Inflammatory macrophage (primary cell): ENCODE results near the gene SSC4D.
"Not testable (repeated sequence)": the region's sequence is repeated elsewhere in the genome, so short reads cannot be mapped to it uniquely, and the experiment has no call there.

Experiments used
- DNase-seq, 2 donors: peaks; one replicate each; pipeline ENCODE4 v3.0.0-alpha.2; 2020 to 2022

SSC4D gene

GRCh38 chr7:76383089-76383944 is 26.2 kb downstream of the SSC4D start:
- DNase-seq, result peak; percentile 31 to 57

GRCh38 chr7:76381814-76382213 is 27.7 kb downstream of the SSC4D start:
- no peak for DNase-seq

- no peak for DNase-seq
These were observed 28.9 kb downstream of the SSC4D start for GRCh38 chr7:76380623-76380966.

- no peak for DNase-seq
These were observed 32.1 kb downstream of the SSC4D start for GRCh38 chr7:76377186-76377918.

GRCh38 chr7:76375251-76375650 is 34.2 kb downstream of the SSC4D start:
- no peak for DNase-seq

- DNase-seq, result peak in 1 of 2 donors; percentile 34
These were observed 36.3 kb downstream of the SSC4D start for GRCh38 chr7:76372984-76373833.

GRCh38 chr7:76371396-76371795 is 38.1 kb downstream of the SSC4D start:
- DNase-seq, result no peak

GRCh38 chr7:76369018-76369417 is 40.5 kb downstream of the SSC4D start:
- DNase-seq, result no peak

- no peak for DNase-seq
These were observed 41.3 kb downstream of the SSC4D start for GRCh38 chr7:76368190-76368589.

- DNase-seq, result peak; percentile 68 to 75
These were observed 45.3 kb downstream of the SSC4D start for GRCh38 chr7:76364198-76364584.

- not testable (repeated sequence) for DNase-seq
These were observed 45.7 kb downstream of the SSC4D start for GRCh38 chr7:76363754-76364153.

- DNase-seq, result peak in 1 of 2 donors; percentile 31
These were observed 49.4 kb downstream of the SSC4D start for GRCh38 chr7:76359978-76360638.

- DNase-seq, result peak; percentile 97 to 98
These were observed 50.2 kb downstream of the SSC4D start for GRCh38 chr7:76359111-76359977.

- peak; percentile 89 to 95 for DNase-seq
These were observed 50.9 kb downstream of the SSC4D start, which contains the start of gene YWHAG for GRCh38 chr7:76358481-76359110. YWHAG (minus strand) TSS chr7:76358991; CDS start chr7:76358808, 183 bp downstream.

GRCh38 chr7:76358011-76358480 is 51.5 kb downstream of the SSC4D start:
- DNase-seq, result peak; percentile 66 to 81

GRCh38 chr7:76357475-76358010 is 52.0 kb downstream of the SSC4D start:
- peak in 1 of 2 donors; percentile 4 for DNase-seq

- peak in 1 of 2 donors; percentile 22 for DNase-seq
These were observed 52.7 kb downstream of the SSC4D start for GRCh38 chr7:76356823-76357222.

GRCh38 chr7:76356115-76356514 is 53.4 kb downstream of the SSC4D start:
- DNase-seq, result no peak

GRCh38 chr7:76354981-76355730 is 54.3 kb downstream of the SSC4D start:
- DNase-seq, result no peak
